Astrocyte (in vitro differentiated cells and primary cell): Measurements from ENCODE around the gene RBP5. TPM values are rescaled to one million over a fixed set of nuclear protein-coding genes. Genes with fewer than 3 reads are reported as not detected.
A peak's percentile ranks its signal among the peaks of the same experiment; 100 is the strongest.

Experiments
- DNase-seq: peaks from one replicate; pipeline ENCODE4 v3.0.0-alpha.2; 2010; ENCODE audit warnings: low read depth
- FAIRE-seq: peaks from 2 replicates; lab custom pipeline; 2011; peaks lifted over from hg19 to GRCh38; lab: Jason Lieb, UNC
- H2AFZ ChIP-seq: 2 replicates; pipeline ENCODE4 v1.6.0; 2012; ENCODE audit warnings: low read depth, low read length, inconsistent platforms
- H3K27ac ChIP-seq: 2 replicates; pipeline ENCODE4 v1.5.1; 2011; ENCODE audit warnings: low read depth, low read length, inconsistent platforms
- H3K27me3 ChIP-seq: 2 replicates; pipeline ENCODE4 v1.6.0; 2011; ENCODE audit warnings: low read length, inconsistent platforms; ENCODE audit not compliant: insufficient read depth
- H3K36me3 ChIP-seq: 2 replicates; pipeline ENCODE4 v1.5.1; 2011; ENCODE audit warnings: low read length, inconsistent platforms; ENCODE audit not compliant: insufficient read depth
- H3K4me1 ChIP-seq: 2 replicates; pipeline ENCODE4 v1.5.1; 2011; ENCODE audit warnings: low read length, inconsistent platforms; ENCODE audit not compliant: insufficient read depth
- H3K4me2 ChIP-seq: 2 replicates; pipeline ENCODE4 v1.6.0; 2012; ENCODE audit warnings: low read length, inconsistent platforms
- H3K4me3 ChIP-seq: 2 replicates; pipeline ENCODE4 v1.5.1; 2011; ENCODE audit warnings: low read depth, mild to moderate bottlenecking, low read length, inconsistent platforms; ENCODE audit not compliant: insufficient read depth
- H3K79me2 ChIP-seq: 2 replicates; pipeline ENCODE4 v1.6.0; 2012; ENCODE audit warnings: mild to moderate bottlenecking, low read length, inconsistent platforms; ENCODE audit not compliant: insufficient read depth
- H3K9ac ChIP-seq: 2 replicates; pipeline ENCODE4 v1.6.0; 2012; ENCODE audit warnings: mild to moderate bottlenecking, low read length, inconsistent platforms
- H3K9me3 ChIP-seq: 2 replicates; pipeline ENCODE4 v1.5.1; 2012; ENCODE audit warnings: low read depth, mild to moderate bottlenecking, low read length, inconsistent platforms; ENCODE audit not compliant: insufficient read depth
- H4K20me1 ChIP-seq: 2 replicates; pipeline ENCODE4 v1.6.0; 2012; ENCODE audit warnings: low read length, inconsistent platforms; ENCODE audit not compliant: insufficient read depth
- H3K27ac Mint-ChIP-seq: one replicate; pipeline ENCODE4 v1.8.0; 2021; ENCODE audit warnings: mild to moderate bottlenecking, mixed read lengths; ENCODE audit not compliant: unreplicated experiment
- H3K27me3 Mint-ChIP-seq: one replicate; pipeline ENCODE4 v1.8.0; 2021; ENCODE audit warnings: low read depth, mixed read lengths; ENCODE audit not compliant: unreplicated experiment
- H3K36me3 Mint-ChIP-seq: one replicate; pipeline ENCODE4 v1.8.0; 2021; ENCODE audit warnings: low read depth, mixed read lengths; ENCODE audit not compliant: unreplicated experiment
- H3K4me1 Mint-ChIP-seq: one replicate; pipeline ENCODE4 v1.8.0; 2021; ENCODE audit warnings: low read depth, mixed read lengths; ENCODE audit not compliant: unreplicated experiment
- H3K4me3 Mint-ChIP-seq: one replicate; pipeline ENCODE4 v1.8.0; 2021; ENCODE audit warnings: mild to moderate bottlenecking, moderate library complexity, mixed read lengths; ENCODE audit not compliant: unreplicated experiment
- H3K9me3 Mint-ChIP-seq: one replicate; pipeline ENCODE4 v1.8.0; 2021; ENCODE audit warnings: mild to moderate bottlenecking, mixed read lengths; ENCODE audit not compliant: unreplicated experiment
- EZH2 ChIP-seq: IDR thresholded peaks from 2 replicates; pipeline ENCODE4 v1.6.1; 2012; ENCODE audit warnings: mild to moderate bottlenecking, low read length, inconsistent platforms; ENCODE audit not compliant: insufficient read depth
- total RNA-seq: library from RNA; stranded (reverse); gene quantifications from 2 replicates; pipeline ENCODE4 v1.2.1, GENCODE V29; 2021
- TF ChIP-seq, protein P1 (sequence below): IDR thresholded peaks from 2 replicates; pipeline ENCODE4 v1.5.1; 2011; ENCODE audit warnings: low read depth, mild to moderate bottlenecking, inconsistent platforms, low read length, moderate library complexity; ENCODE audit not compliant: insufficient read depth

Gene RBP5
- total RNA-seq, 1 donor from 2014 or later: not detected

DNA sequence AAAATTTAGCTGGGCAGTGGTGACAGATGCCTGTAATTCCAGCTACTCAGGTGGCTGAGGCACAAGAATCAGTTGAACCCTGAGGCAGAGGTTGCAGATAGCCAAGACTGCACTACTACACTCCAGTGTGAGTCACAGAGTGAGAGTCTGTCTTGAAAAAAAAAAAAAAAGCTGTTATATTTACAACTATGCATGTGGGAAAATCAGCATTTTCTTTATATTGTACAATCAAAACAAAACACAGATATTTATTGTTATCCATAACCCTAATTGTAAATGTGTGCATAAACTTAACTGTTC, 48.9 kb downstream of the RBP5 start:
- H3K4me3 ChIP-seq: no peak overlapping the region

GRCh38 chr12:7078163-7078562, 50.5 kb downstream of the RBP5 start:
- Mint-ChIP-seq H3K36me3 (no peaks in the 10 kb centered on the region), H3K4me1 (peaks cover 9% of the 10 kb centered on the region), H3K4me3 (no peak overlapping the region), H3K27ac (no peak overlapping the region), H3K9me3 (peaks cover 2% of the 10 kb centered on the region), H3K27me3 (peaks cover 20% of the 10 kb centered on the region)
- Histone ChIP-seq H3K4me1 (peaks cover 4% of the 10 kb centered on the region), H3K79me2 (no peaks in the 10 kb centered on the region), H3K4me2 (no peak overlapping the region), H3K4me3 (no peak overlapping the region), H3K9me3 (peaks cover 1% of the 10 kb centered on the region), H4K20me1 (no peaks in the 10 kb centered on the region), H3K27me3 (peaks cover 22% of the 10 kb centered on the region), H3K9ac (no peak overlapping the region), H3K36me3 (no peaks in the 10 kb centered on the region), H3K27ac (no peak overlapping the region), H2AFZ (no peak overlapping the region)
- TF ChIP-seq, protein P1, sequence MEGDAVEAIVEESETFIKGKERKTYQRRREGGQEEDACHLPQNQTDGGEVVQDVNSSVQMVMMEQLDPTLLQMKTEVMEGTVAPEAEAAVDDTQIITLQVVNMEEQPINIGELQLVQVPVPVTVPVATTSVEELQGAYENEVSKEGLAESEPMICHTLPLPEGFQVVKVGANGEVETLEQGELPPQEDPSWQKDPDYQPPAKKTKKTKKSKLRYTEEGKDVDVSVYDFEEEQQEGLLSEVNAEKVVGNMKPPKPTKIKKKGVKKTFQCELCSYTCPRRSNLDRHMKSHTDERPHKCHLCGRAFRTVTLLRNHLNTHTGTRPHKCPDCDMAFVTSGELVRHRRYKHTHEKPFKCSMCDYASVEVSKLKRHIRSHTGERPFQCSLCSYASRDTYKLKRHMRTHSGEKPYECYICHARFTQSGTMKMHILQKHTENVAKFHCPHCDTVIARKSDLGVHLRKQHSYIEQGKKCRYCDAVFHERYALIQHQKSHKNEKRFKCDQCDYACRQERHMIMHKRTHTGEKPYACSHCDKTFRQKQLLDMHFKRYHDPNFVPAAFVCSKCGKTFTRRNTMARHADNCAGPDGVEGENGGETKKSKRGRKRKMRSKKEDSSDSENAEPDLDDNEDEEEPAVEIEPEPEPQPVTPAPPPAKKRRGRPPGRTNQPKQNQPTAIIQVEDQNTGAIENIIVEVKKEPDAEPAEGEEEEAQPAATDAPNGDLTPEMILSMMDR: no peak
- no peak for TF ChIP-seq EZH2
- no peak for DNase-seq
- no peak for FAIRE-seq

More for the DNA sequence above, 48.9 kb downstream of the RBP5 start:
- H3K9ac ChIP-seq: peak overlapping the region; percentile 56
- TF ChIP-seq EZH2: no peak
- TF ChIP-seq, protein P1: no peak
- Mint-ChIP-seq H3K4me1 (peaks cover 7% of the 10 kb centered on the region), H3K36me3 (no peaks in the 10 kb centered on the region), H3K27me3 (peaks cover 16% of the 10 kb centered on the region), H3K9me3 (peaks cover 2% of the 10 kb centered on the region), H3K4me3 (no peak overlapping the region), H3K27ac (peak overlapping the region; percentile 98)
- H3K4me1 ChIP-seq: peaks cover 4% of the 10 kb centered on the region
- no peaks in the 10 kb centered on the region for H3K36me3 ChIP-seq
- DNase-seq: peak; percentile 40
- FAIRE-seq: no peak
- peak overlapping the region; percentile 71 for H3K4me2 ChIP-seq
- peaks cover 15% of the 10 kb centered on the region for H3K27me3 ChIP-seq
- no peaks in the 10 kb centered on the region for H3K79me2 ChIP-seq
- no peaks in the 10 kb centered on the region for H4K20me1 ChIP-seq
- peak overlapping the region; percentile 58 for H3K27ac ChIP-seq
- peaks cover 4% of the 10 kb centered on the region for H3K9me3 ChIP-seq
- H2AFZ ChIP-seq: no peak overlapping the region

DNA sequence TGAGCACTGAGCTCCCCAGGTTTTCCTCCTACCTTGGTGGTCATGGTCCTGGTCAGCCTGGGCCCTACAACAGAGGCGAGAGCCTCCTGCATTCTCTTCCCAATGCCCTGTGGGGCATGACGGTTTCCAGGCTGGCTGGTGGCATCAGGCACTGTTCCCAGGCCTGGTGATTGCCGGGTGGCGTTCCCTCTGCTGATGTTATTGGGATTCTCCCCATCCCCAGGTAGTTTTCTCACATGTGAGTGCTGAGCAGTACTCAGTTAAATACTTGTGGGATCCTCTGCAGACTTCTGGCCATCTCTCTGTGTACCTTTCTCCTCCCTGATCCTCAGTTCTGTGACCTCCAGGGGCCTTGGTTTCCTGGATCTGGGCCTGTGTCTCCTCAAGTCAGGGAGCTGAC, 52.2 kb downstream of the RBP5 start:
- Mint-ChIP-seq H3K27ac (no peak overlapping the region), H3K36me3 (peaks cover 2% of the 10 kb centered on the region), H3K4me3 (no peak overlapping the region), H3K4me1 (peaks cover 9% of the 10 kb centered on the region), H3K9me3 (peaks cover 7% of the 10 kb centered on the region), H3K27me3 (peaks cover 26% of the 10 kb centered on the region)
- no peak overlapping the region for H3K4me3 ChIP-seq
- no peak overlapping the region for H2AFZ ChIP-seq
- no peak overlapping the region for H3K27ac ChIP-seq
- H3K9me3 ChIP-seq: no peaks in the 10 kb centered on the region
- H3K27me3 ChIP-seq: peaks cover 27% of the 10 kb centered on the region
- no peaks in the 10 kb centered on the region for H3K79me2 ChIP-seq
- H3K9ac ChIP-seq: no peak overlapping the region
- H3K4me1 ChIP-seq: peaks cover 4% of the 10 kb centered on the region
- no peak overlapping the region for H3K4me2 ChIP-seq
- no peaks in the 10 kb centered on the region for H4K20me1 ChIP-seq
- no peaks in the 10 kb centered on the region for H3K36me3 ChIP-seq
- no peak for TF ChIP-seq EZH2
- TF ChIP-seq, protein P1: no peak
- no peak for DNase-seq
- no peak for FAIRE-seq
